ENCODE data around the gene CHCT1. TPM values are rescaled to one million over a fixed set of nuclear protein-coding genes. Genes with fewer than 3 reads are reported as not detected.

CHCT1 gene
- total RNA-seq, 4 donors from 2014 or later: not detected

DNA sequence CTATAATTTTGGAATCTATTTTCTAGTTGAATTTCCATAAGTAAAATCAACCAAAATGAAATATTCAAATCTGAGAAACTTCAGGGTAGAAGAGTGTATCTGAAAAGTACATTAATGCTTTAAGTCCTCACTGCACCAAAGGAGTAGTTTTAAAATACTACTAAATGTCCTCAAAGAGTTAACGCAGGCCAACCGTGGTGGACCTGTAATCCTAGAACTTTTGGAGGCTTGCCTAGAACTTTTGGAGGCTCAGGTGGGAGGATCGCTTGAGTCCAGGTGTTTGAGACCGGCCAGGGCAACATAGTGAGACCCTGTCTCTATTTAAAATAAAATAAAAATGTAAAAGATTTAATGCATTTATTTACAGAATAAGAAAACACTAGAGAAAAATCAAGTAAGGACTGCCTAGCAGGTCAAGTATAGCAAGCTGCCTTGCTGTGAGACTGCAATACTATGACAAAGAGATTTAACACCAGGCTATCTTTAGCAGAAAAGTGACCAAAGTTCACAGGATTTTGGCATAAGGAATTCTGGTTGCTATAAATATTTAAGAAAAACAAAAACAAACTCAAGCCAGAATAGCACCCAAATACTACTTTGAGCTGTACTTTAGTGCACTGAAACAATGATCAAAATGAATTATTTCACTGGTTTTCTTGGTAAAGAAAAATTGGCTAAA lies 41.0 kb downstream of the CHCT1 start:
- H3K4me3 ChIP-seq: no peak overlapping the region
- DNase-seq (ENCODE audit: low spot score in 2 of 2): no peak
- H3K4me1 ChIP-seq: peaks cover 0 to 14% (median 3%) of the 10 kb centered on the region in 4 donors
- H3K9me3 ChIP-seq: no peaks in the 10 kb centered on the region
- H3K36me3 ChIP-seq: peaks cover 0 to 81% (median 10%) of the 10 kb centered on the region in 3 donors
- H3K27ac ChIP-seq: no peak overlapping the region
- TF ChIP-seq POLR2A (IDR thresholded peaks at IDR 0.05) (no peak), EP300 (IDR thresholded peaks at IDR 0.05) (no peak), CTCF (IDR thresholded peaks at IDR 0.05) (no peak)
- no peaks in the 10 kb centered on the region for H3K27me3 ChIP-seq
- WGBS, 2 donors: 61 to 71% methylated on average over 4 of the region's 4 CpGs

DNA sequence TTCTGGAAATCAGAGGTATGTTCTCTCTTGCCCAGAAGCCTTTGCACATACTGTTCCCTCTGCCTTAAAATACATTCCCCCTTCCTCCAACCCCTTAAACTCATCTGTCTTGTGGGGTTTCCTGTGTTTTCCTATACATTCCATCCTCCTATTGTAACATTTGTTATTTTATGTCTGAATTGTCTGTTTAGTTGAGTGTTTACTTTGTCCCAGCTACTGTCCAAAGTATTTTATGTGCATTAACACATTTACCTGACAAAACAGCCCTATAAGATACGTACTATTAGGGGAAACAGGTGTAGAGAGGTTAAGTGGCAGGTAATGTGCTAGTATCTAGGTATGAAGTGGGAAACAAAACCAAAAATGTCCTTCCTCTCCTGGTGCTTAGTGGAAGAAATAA lies 42.1 kb downstream of the CHCT1 start:
- 92 to 98% methylated on average over 1 of the region's 1 CpG for WGBS, 2 donors

DNA sequence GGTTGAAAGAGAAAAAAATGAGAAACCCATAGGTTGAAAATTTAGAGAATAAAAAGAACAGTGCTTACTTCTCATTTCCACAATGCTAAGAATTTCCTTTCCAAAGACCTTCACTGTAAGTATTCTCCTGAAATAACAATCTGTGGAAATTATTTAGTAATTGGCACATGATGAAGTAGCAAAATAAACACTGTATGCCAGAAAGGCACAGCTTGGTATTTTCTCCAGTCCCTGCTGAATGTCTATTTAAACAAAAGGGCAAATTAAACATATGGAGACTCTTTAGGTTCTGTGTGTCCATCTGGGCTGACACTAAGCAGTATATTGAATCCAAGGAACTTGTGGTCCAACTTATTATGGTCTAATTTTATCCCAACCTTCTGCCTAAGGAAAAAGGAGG lies 46.1 kb downstream of the CHCT1 start:
- Histone ChIP-seq H3K9me3 (no peaks in the 10 kb centered on the region), H3K27ac (no peak overlapping the region), H3K4me3 (no peak overlapping the region), H3K27me3 (no peaks in the 10 kb centered on the region), H3K4me1 (peaks cover 0 to 34% (median 9%) of the 10 kb centered on the region in 4 donors), H3K36me3 (peaks cover 0 to 51% (median 0%) of the 10 kb centered on the region in 3 donors)
- no peak for TF ChIP-seq POLR2A (IDR thresholded peaks at IDR 0.05)
- no peak for TF ChIP-seq CTCF (IDR thresholded peaks at IDR 0.05)
- no peak for TF ChIP-seq EP300 (IDR thresholded peaks at IDR 0.05)
- no peak for DNase-seq (ENCODE audit: low spot score in 2 of 2)

More for the DNA sequence above, 42.1 kb downstream of the CHCT1 start:
- TF ChIP-seq POLR2A (IDR thresholded peaks at IDR 0.05) (no peak), EP300 (IDR thresholded peaks at IDR 0.05) (no peak), CTCF (IDR thresholded peaks at IDR 0.05) (no peak)
- H3K4me1 ChIP-seq: peaks cover 0 to 23% (median 4%) of the 10 kb centered on the region in 4 donors
- no peaks in the 10 kb centered on the region for H3K27me3 ChIP-seq
- DNase-seq (ENCODE audit: low spot score in 2 of 2): no peak
- peaks cover 0 to 75% (median 10%) of the 10 kb centered on the region in 3 donors for H3K36me3 ChIP-seq
- H3K9me3 ChIP-seq: no peaks in the 10 kb centered on the region
- H3K4me3 ChIP-seq: no peak overlapping the region
- no peak overlapping the region for H3K27ac ChIP-seq

GRCh38 chr17:60471451-60471850 lies 49.2 kb downstream of the CHCT1 start:
- WGBS, 2 donors: 96 to 97% methylated on average over 4 of the region's 4 CpGs
- Histone ChIP-seq H3K36me3 (peaks cover 0 to 22% (median 0%) of the 10 kb centered on the region in 3 donors), H3K27ac (no peak overlapping the region), H3K27me3 (no peaks in the 10 kb centered on the region), H3K9me3 (no peaks in the 10 kb centered on the region), H3K4me1 (peaks cover 0 to 28% (median 9%) of the 10 kb centered on the region in 4 donors), H3K4me3 (no peak overlapping the region)
- TF ChIP-seq POLR2A (IDR thresholded peaks at IDR 0.05): no peak
- no peak for TF ChIP-seq CTCF (IDR thresholded peaks at IDR 0.05)
- no peak for TF ChIP-seq EP300 (IDR thresholded peaks at IDR 0.05)
- no peak for DNase-seq (ENCODE audit: low spot score in 2 of 2)

DNA sequence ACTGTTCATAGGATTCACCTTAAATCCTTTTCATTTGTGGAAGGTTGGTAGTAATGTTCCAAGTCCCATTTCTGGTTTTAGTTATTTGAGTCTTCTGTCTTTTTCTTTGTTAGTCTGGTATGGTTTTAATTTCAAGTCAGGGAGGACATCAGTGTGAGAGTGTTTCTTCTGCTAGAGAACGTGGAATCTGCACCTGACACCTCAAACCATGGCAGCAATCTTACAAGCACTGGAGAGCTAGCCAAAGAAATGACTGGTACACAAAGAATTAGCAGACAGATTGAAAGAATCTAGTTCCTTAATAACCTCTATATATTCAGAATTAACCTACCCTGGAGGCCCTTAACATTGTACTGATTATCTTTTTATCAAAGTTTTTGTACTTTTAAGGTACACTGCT lies 50.2 kb downstream of the CHCT1 start:
- no peak overlapping the region for H3K4me3 ChIP-seq
- WGBS, 2 donors: 94 to 96% methylated on average over 1 of the region's 1 CpG
- no peak for TF ChIP-seq POLR2A (IDR thresholded peaks at IDR 0.05)
- no peak for TF ChIP-seq EP300 (IDR thresholded peaks at IDR 0.05)
- no peak for TF ChIP-seq CTCF (IDR thresholded peaks at IDR 0.05)

More for the DNA sequence above, 50.2 kb downstream of the CHCT1 start:
- DNase-seq (ENCODE audit: low spot score in 2 of 2): no peak
- peaks cover 0 to 28% (median 9%) of the 10 kb centered on the region in 4 donors for H3K4me1 ChIP-seq
- no peaks in the 10 kb centered on the region for H3K27me3 ChIP-seq
- H3K9me3 ChIP-seq: no peaks in the 10 kb centered on the region
- no peak overlapping the region for H3K27ac ChIP-seq
- H3K36me3 ChIP-seq: peaks cover 0 to 22% (median 0%) of the 10 kb centered on the region in 3 donors

Data from tibial nerve (tissue), 4 donors.